ENCODE measurements around the gene ZNF70. TPM values are rescaled to one million over a fixed set of nuclear protein-coding genes. Genes with fewer than 3 reads are reported as not detected.

ZNF70 gene
- total RNA-seq, 4 donors from 2014 or later: 2.7 to 7.5 (median 5.9) TPM

GRCh38 chr22:23695141-23695540 lies 55.8 kb downstream of the ZNF70 start:
- in situ Hi-C loops (cut with MboI; ENCODE audit: low pct_ligation_motif_present in 1 of 4, low pct_unique_long_range_greater_than_20kb in 1 of 4, low sequenced_read_pairs in 3 of 4): no loop called here
- no peak for TF ChIP-seq POLR2A (IDR thresholded peaks at IDR 0.05)
- no peak for TF ChIP-seq EP300 (IDR thresholded peaks at IDR 0.05; ENCODE audit: low read depth)
- TF ChIP-seq CTCF (IDR thresholded peaks at IDR 0.05): no peak
- TF ChIP-seq POLR2AphosphoS5 (IDR thresholded peaks at IDR 0.05): no peak
- no peak for DNase-seq
- H3K27me3 ChIP-seq: no peaks in the 10 kb centered on the region
- H3K9me3 ChIP-seq: no peaks in the 10 kb centered on the region
- intact Hi-C loops (cut with DNase I; ENCODE audit: low total_unique reads): no loop called here
- 84% methylated on average over 3 of the region's 3 CpGs; no CpG with 5 or more reads in 1 of the 2 donors for WGBS, 2 donors (ENCODE audit: low coverage in 1 of 2)
- peaks cover 0 to 22% (median 8%) of the 10 kb centered on the region in 4 donors for H3K36me3 ChIP-seq
- peak overlapping the region in 1 of 4 donors; percentile 33 for H3K27ac ChIP-seq
- no peaks in the 10 kb centered on the region for H3K4me1 ChIP-seq
- H3K4me3 ChIP-seq: no peak overlapping the region

- WGBS, 2 donors (ENCODE audit: low coverage in 1 of 2): 90 to 100% methylated on average over 2 to 10 of the region's 11 CpGs
- no peak for TF ChIP-seq EP300 (IDR thresholded peaks at IDR 0.05; ENCODE audit: low read depth)
- no peak for TF ChIP-seq CTCF (IDR thresholded peaks at IDR 0.05)
- TF ChIP-seq POLR2AphosphoS5 (IDR thresholded peaks at IDR 0.05): no peak
- TF ChIP-seq POLR2A (IDR thresholded peaks at IDR 0.05): no peak
- H3K4me3 ChIP-seq: no peak overlapping the region
- peaks cover 0 to 17% (median 8%) of the 10 kb centered on the region in 4 donors for H3K36me3 ChIP-seq
- no peak for DNase-seq
- H3K9me3 ChIP-seq: no peaks in the 10 kb centered on the region
- no peak overlapping the region for H3K27ac ChIP-seq
- no peaks in the 10 kb centered on the region for H3K27me3 ChIP-seq
- H3K4me1 ChIP-seq: no peaks in the 10 kb centered on the region
- in situ Hi-C loops (cut with MboI; ENCODE audit: low pct_ligation_motif_present in 1 of 4, low pct_unique_long_range_greater_than_20kb in 1 of 4, low sequenced_read_pairs in 3 of 4): no loop called here
- intact Hi-C loops (cut with DNase I; ENCODE audit: low total_unique reads): no loop called here
These were observed 56.8 kb downstream of the ZNF70 start for GRCh38 chr22:23693979-23694680.

GRCh38 chr22:23692598-23693291 lies 58.2 kb downstream of the ZNF70 start:
- H3K36me3 ChIP-seq: peaks cover 0 to 16% (median 5%) of the 10 kb centered on the region in 4 donors

More at GRCh38 chr22:23692598-23693291, 58.2 kb downstream of the ZNF70 start:
- TF ChIP-seq POLR2AphosphoS5 (IDR thresholded peaks at IDR 0.05) (no peak), EP300 (IDR thresholded peaks at IDR 0.05; ENCODE audit: low read depth) (no peak), CTCF (IDR thresholded peaks at IDR 0.05) (no peak), POLR2A (IDR thresholded peaks at IDR 0.05) (no peak)
- in situ Hi-C loops (cut with MboI; ENCODE audit: low pct_ligation_motif_present in 1 of 4, low pct_unique_long_range_greater_than_20kb in 1 of 4, low sequenced_read_pairs in 3 of 4): no loop called here
- WGBS, 2 donors (ENCODE audit: low coverage in 1 of 2): 93% methylated on average over 12 of the region's 12 CpGs; no CpG with 5 or more reads in 1 of the 2 donors
- no peaks in the 10 kb centered on the region for H3K4me1 ChIP-seq
- no peaks in the 10 kb centered on the region for H3K27me3 ChIP-seq
- H3K27ac ChIP-seq: no peak overlapping the region
- DNase-seq: no peak
- intact Hi-C loops (cut with DNase I; ENCODE audit: low total_unique reads): no loop called here
- no peaks in the 10 kb centered on the region for H3K9me3 ChIP-seq
- H3K4me3 ChIP-seq: no peak overlapping the region
